Naive thymus-derived CD4-positive, alpha-beta T cell (primary cell): ENCODE results near the gene KCNQ1OT1. TPM values are rescaled to one million over a fixed set of nuclear protein-coding genes. Genes with fewer than 3 reads are reported as not detected.

Source experiments
- ATAC-seq: fragments of 150-1000 bp; cut with Tn5 transposase; 2 replicates; pipeline ENCODE4 v1.10.0; 2021; ENCODE audit warnings: mild to moderate bottlenecking, moderate library complexity
- CTCF ChIA-PET: fragments of 350-600 bp; sonication (Branson Sonifier 250); formaldehyde crosslinking; loops from one replicate; lab custom pipeline; 2021; ENCODE audit warnings: antibody characterized with exemption; lab: Charles Lee
- POLR2A ChIA-PET: fragments of 350-600 bp; sonication (Branson Sonifier 250); formaldehyde crosslinking; loops from one replicate; lab custom pipeline; 2021; ENCODE audit warnings: antibody characterized with exemption, inconsistent platforms; lab: Charles Lee
- DNase-seq, 9 donors: peaks; one replicate each; pipeline versions ENCODE4 v3.0.0 to v3.0.0-alpha.2; 2020 to 2022; ENCODE audit warnings: mixed read lengths in 1 of 9
- H3K27ac ChIP-seq: one replicate; pipeline ENCODE4 v1.7.0; 2013; ENCODE audit warnings: mild to moderate bottlenecking, low read depth, low read length, moderate library complexity
- H3K27me3 ChIP-seq, 2 donors: one replicate each; pipeline ENCODE4 v1.7.0; 2013; ENCODE audit warnings: low read length in 2 of 2, mild to moderate bottlenecking in 2 of 2, moderate library complexity in 2 of 2; ENCODE audit not compliant: control insufficient read depth in 2 of 2, insufficient read depth in 2 of 2
- H3K36me3 ChIP-seq, 3 experiments: 1 replicate in 2 of 3; 2 replicates in 1 of 3; pipeline ENCODE4 v1.7.0; 2013; ENCODE audit warnings: low read length in 3 of 3, mild to moderate bottlenecking in 3 of 3, moderate library complexity in 1 of 3; ENCODE audit not compliant: insufficient read depth in 3 of 3, control insufficient read depth in 2 of 3
- H3K4me1 ChIP-seq, 2 donors: one replicate each; pipeline ENCODE4 v1.7.0; 2013; ENCODE audit warnings: low read length in 2 of 2, mild to moderate bottlenecking in 2 of 2, moderate library complexity in 1 of 2; ENCODE audit not compliant: control insufficient read depth in 2 of 2, insufficient read depth in 2 of 2
- H3K4me3 ChIP-seq: 2 replicates; pipeline ENCODE4 v1.7.0; 2013; ENCODE audit warnings: mild to moderate bottlenecking, low read length
- H3K9me3 ChIP-seq, 3 experiments: 1 replicate in 2 of 3; 2 replicates in 1 of 3; pipeline ENCODE4 v1.7.0; 2013; ENCODE audit warnings: low read length in 3 of 3; ENCODE audit not compliant: control insufficient read depth in 2 of 3
- H3K27ac Mint-ChIP-seq, 9 donors: one replicate each; pipeline ENCODE4 v1.8.0; 2020 to 2022; ENCODE audit warnings: mixed read lengths in 9 of 9, mild to moderate bottlenecking in 8 of 9, moderate library complexity in 5 of 9, inconsistent platforms in 2 of 9
- H3K27me3 Mint-ChIP-seq, 5 donors: one replicate each; pipeline ENCODE4 v1.8.0; 2021 to 2022; ENCODE audit warnings: mixed read lengths in 5 of 5, mild to moderate bottlenecking in 1 of 5
- H3K36me3 Mint-ChIP-seq, 5 donors: one replicate each; pipeline ENCODE4 v1.8.0; 2020 to 2022; ENCODE audit warnings: mixed read lengths in 5 of 5, mild to moderate bottlenecking in 3 of 5, inconsistent platforms in 1 of 5
- H3K4me1 Mint-ChIP-seq, 7 donors: one replicate each; pipeline ENCODE4 v1.8.0; 2020 to 2022; ENCODE audit warnings: mixed read lengths in 7 of 7, mild to moderate bottlenecking in 3 of 7, inconsistent platforms in 1 of 7
- H3K4me3 Mint-ChIP-seq, 10 donors: one replicate each; pipeline ENCODE4 v1.8.0; 2020 to 2022; ENCODE audit warnings: mild to moderate bottlenecking in 10 of 10, mixed read lengths in 10 of 10, moderate library complexity in 6 of 10, inconsistent platforms in 2 of 10
- H3K9me3 Mint-ChIP-seq, 11 donors: one replicate each; pipeline ENCODE4 v1.8.0; 2020 to 2022; ENCODE audit warnings: mixed read lengths in 11 of 11, mild to moderate bottlenecking in 4 of 11, inconsistent platforms in 1 of 11, moderate library complexity in 1 of 11
- intact Hi-C, 2 donors: fragments of 100-400 bp; cut with micrococcal nuclease; formaldehyde crosslinking; loops; one replicate each; pipeline ENCODE4 v1.15.1; 2023
- polyA plus RNA-seq, 2 donors: library from polyadenylated mRNA; unstranded; fragments of 300-500 nt; fragmentation: Illumina TruSeq; gene quantifications; one replicate each; pipeline ENCODE4 v1.2.3, GENCODE V29; 2021
- total RNA-seq, 6 experiments: library from RNA in 5 of 6; stranded (reverse) in 5 of 6; gene quantifications; 1 replicate in 5 of 6; 2 replicates in 1 of 6; pipeline ENCODE4 v1.2.3 and lab custom pipeline; 2021 to 2026

KCNQ1OT1 gene
- total and polyA plus RNA-seq, 7 experiments from 2014 or later, result 0.07 to 0.56 (median 0.19) TPM

DNA sequence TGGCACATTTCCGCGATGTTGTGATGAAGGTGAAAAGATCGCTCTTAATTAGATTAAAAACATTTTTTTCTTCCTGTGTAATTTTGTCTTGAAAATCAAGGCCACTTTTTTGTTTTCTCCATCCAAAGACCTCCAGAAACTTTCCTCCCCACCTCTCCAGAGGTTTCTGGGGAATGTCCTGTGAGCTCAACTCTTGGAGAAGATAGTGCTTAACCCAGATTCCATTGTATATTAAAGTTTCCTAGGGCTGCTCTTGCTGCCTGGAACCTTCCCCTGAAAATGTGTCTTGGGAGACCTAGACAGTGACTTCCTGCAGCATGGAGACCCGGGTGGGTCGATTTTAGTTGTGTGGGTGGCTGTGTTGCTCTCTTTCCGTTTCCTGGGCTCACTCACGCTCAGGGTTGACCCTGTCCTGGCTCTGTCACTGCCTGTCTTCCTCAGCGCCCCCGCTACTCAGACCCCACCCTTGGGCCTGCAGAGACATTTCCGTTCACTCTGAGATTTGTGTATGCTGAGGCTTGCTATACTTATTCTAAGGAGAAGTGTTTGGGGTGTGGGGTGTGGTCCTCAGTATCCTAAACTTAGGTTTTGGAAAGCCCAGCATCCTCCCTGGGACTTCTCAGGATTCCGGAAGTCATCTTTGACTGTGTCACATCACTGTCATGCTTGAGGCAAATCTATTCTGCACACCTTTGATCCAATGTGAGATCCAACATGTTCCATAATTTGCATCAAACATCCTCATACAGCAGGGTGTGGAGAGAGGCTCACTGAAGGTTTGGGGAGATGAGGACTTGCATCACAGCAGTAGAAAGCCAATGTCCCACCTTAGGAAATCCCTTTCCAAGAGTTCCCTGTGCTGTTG is 47.2 kb downstream of the KCNQ1OT1 start:
- no peak for ATAC-seq
- H3K4me3 ChIP-seq, result no peak overlapping the region
- no peak overlapping the region for H3K27ac ChIP-seq
- H3K36me3 ChIP-seq, result peaks cover 0 to 14% (median 0%) of the 10 kb centered on the region in 3 experiments
- no peaks in the 10 kb centered on the region for H3K4me1 ChIP-seq
- peaks cover 5 to 18% (median 8%) of the 10 kb centered on the region in 3 experiments for H3K9me3 ChIP-seq
- CTCF ChIA-PET, result no interaction called here
- peaks cover 0 to 15% (median 4%) of the 10 kb centered on the region in 7 donors for H3K4me1 Mint-ChIP-seq
- no peak for DNase-seq
- POLR2A ChIA-PET, result no interaction called here
- H3K4me3 Mint-ChIP-seq, result no peak overlapping the region
- no peaks in the 10 kb centered on the region for H3K27me3 ChIP-seq
- peaks cover 8 to 40% (median 26%) of the 10 kb centered on the region in 11 donors for H3K9me3 Mint-ChIP-seq
- H3K27me3 Mint-ChIP-seq, result no peaks in the 10 kb centered on the region
- intact Hi-C loops, result no loop called here
- no peak overlapping the region for H3K27ac Mint-ChIP-seq
- peaks cover 15 to 79% (median 59%) of the 10 kb centered on the region in 5 donors for H3K36me3 Mint-ChIP-seq

DNA sequence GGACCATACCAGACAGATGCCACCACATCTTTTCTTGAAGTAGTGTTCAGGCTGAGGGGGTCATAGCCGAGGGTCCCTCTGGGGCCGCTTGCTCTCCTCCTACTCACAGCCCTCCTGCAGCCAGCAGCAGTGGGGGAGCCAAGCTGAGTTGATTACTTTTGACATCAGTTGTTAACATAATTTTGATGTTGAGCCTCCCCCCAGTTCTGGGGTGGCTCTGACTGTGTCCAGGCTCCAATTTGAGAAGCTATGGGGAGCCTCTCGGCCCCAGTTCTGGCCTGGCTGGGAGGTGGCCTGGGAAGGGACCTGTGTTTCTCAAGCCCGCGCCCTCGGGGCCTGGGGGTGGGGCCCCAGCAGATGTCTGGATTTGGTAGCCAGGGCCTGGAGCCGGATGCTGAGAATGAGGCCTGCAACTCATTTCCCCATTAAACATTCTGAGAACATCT is 47.9 kb downstream of the KCNQ1OT1 start:
- intact Hi-C loops, result no loop called here
- Histone ChIP-seq H3K4me1 (no peaks in the 10 kb centered on the region), H3K27me3 (no peaks in the 10 kb centered on the region), H3K27ac (no peak overlapping the region), H3K9me3 (peaks cover 5 to 19% (median 8%) of the 10 kb centered on the region in 3 experiments), H3K4me3 (no peak overlapping the region), H3K36me3 (peaks cover 0 to 14% (median 0%) of the 10 kb centered on the region in 3 experiments)
- CTCF ChIA-PET, result no interaction called here
- POLR2A ChIA-PET, result no interaction called here
- Mint-ChIP-seq H3K9me3 (peaks cover 15 to 47% (median 32%) of the 10 kb centered on the region in 11 donors), H3K4me3 (no peak overlapping the region), H3K36me3 (peaks cover 17 to 79% (median 60%) of the 10 kb centered on the region in 5 donors), H3K27ac (no peak overlapping the region), H3K27me3 (no peaks in the 10 kb centered on the region), H3K4me1 (peaks cover 0 to 15% (median 9%) of the 10 kb centered on the region in 7 donors)
- ATAC-seq (no peak), DNase-seq (no peak)

DNA sequence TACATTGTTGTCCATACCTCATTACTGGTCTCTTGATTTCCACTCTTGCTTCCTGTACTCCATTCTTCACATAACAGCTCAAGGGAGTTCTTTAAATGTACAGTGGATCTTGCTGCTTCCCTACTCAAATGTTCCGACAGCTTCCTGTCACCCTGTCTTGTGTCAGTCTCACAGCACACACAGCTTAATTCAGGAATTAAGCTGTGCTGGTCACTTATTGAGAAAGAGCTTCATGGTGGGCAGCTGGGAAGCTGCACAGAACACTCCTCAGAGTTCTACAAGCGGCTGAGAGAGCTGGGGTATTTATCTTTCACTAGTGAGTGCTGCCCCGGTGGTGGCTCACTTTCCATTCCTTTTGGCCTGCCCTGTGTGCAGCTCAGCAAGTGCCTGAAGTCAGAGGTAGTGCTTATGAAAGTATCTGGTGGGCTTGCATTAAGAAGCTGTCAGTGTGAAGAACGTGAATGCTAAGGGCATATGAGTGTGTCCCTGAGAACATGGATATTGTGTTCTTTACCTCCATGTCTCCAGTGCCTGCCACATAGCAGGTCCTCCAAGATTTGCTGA is 48.7 kb downstream of the KCNQ1OT1 start:
- intact Hi-C loops, result no loop called here
- no peak overlapping the region for H3K4me3 Mint-ChIP-seq
- ATAC-seq, result no peak
- H3K4me1 Mint-ChIP-seq, result peaks cover 0 to 10% (median 6%) of the 10 kb centered on the region in 7 donors
- DNase-seq, result no peak
- Histone ChIP-seq H3K27me3 (no peaks in the 10 kb centered on the region), H3K27ac (no peak overlapping the region), H3K4me3 (no peak overlapping the region), H3K4me1 (no peaks in the 10 kb centered on the region), H3K36me3 (peaks cover 0 to 21% (median 0%) of the 10 kb centered on the region in 3 experiments), H3K9me3 (peaks cover 5 to 26% (median 8%) of the 10 kb centered on the region in 3 experiments)
- CTCF ChIA-PET, result no interaction called here
- H3K36me3 Mint-ChIP-seq, result peaks cover 17 to 79% (median 60%) of the 10 kb centered on the region in 5 donors
- no peak overlapping the region for H3K27ac Mint-ChIP-seq
- no peaks in the 10 kb centered on the region for H3K27me3 Mint-ChIP-seq
- POLR2A ChIA-PET, result no interaction called here
- H3K9me3 Mint-ChIP-seq, result peaks cover 15 to 55% (median 35%) of the 10 kb centered on the region in 11 donors

DNA sequence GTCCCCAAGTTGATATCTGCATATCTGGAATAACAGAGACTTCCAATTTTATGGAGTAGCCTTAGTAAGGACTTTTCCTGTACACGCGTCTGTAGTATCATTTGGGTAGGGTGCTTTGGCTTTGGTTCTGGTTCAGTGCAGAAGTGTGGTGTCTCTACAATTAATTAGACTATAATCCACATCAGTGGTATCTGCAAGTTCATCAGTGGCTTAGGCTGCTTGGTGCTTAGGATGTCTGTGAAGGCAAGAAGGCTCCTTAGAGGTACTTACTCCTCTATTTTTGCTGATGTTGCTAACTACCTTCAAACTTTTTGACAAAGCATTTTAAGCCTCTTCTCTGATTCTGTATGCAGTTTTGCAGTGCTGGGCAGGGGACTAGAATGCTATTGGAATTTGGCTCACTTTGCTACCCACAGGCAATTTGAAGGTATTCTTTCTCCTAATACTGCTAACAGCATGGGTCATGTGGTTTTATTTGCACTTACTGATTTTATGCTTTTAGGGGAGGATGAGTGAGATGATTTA is 49.4 kb downstream of the KCNQ1OT1 start:
- peaks cover 15 to 62% (median 37%) of the 10 kb centered on the region in 11 donors for H3K9me3 Mint-ChIP-seq
- no peak overlapping the region for H3K4me3 ChIP-seq
- H3K27me3 Mint-ChIP-seq, result no peaks in the 10 kb centered on the region
- peaks cover 0 to 22% (median 0%) of the 10 kb centered on the region in 3 experiments for H3K36me3 ChIP-seq
- POLR2A ChIA-PET, result no interaction called here
- H3K36me3 Mint-ChIP-seq, result peaks cover 17 to 82% (median 61%) of the 10 kb centered on the region in 5 donors
- H3K9me3 ChIP-seq, result peaks cover 5 to 32% (median 13%) of the 10 kb centered on the region in 3 experiments
- H3K27me3 ChIP-seq, result no peaks in the 10 kb centered on the region
- no peak for ATAC-seq
- H3K27ac ChIP-seq, result no peak overlapping the region
- H3K27ac Mint-ChIP-seq, result no peak overlapping the region
- CTCF ChIA-PET, result no interaction called here
- intact Hi-C loops, result no loop called here
- no peak for DNase-seq
- no peaks in the 10 kb centered on the region for H3K4me1 ChIP-seq
- no peak overlapping the region for H3K4me3 Mint-ChIP-seq
- peaks cover 0 to 10% (median 4%) of the 10 kb centered on the region in 7 donors for H3K4me1 Mint-ChIP-seq

DNA sequence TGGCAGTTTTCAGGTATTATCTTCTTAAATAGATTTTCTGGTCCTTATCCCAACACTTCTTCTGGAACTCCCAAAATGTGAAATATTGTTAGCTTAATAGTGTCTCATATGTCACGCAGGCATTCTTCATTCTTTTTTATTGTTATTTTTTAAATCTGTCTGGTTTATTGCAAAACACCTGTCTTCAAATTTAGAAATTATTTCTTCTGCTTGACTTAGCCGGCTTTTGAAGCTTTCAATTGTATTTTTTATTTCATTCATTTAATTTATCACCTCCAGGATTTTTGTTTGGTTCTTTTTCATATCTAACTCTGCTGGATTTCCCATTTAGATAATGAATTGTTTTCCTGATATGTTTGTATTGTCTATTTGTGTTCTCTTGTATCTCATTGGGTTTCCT is 49.9 kb downstream of the KCNQ1OT1 start:
- Mint-ChIP-seq H3K36me3 (peaks cover 17 to 80% (median 61%) of the 10 kb centered on the region in 5 donors), H3K27ac (no peak overlapping the region), H3K27me3 (no peaks in the 10 kb centered on the region), H3K4me1 (peaks cover 0 to 10% (median 4%) of the 10 kb centered on the region in 7 donors), H3K4me3 (no peak overlapping the region), H3K9me3 (peaks cover 15 to 67% (median 39%) of the 10 kb centered on the region in 11 donors)
- peaks cover 0 to 22% (median 0%) of the 10 kb centered on the region in 3 experiments for H3K36me3 ChIP-seq
- intact Hi-C loops, result no loop called here
- ChIA-PET CTCF (no interaction called here), POLR2A (no interaction called here)
- H3K4me3 ChIP-seq, result no peak overlapping the region
- H3K27me3 ChIP-seq, result no peaks in the 10 kb centered on the region
- H3K9me3 ChIP-seq, result peaks cover 5 to 35% (median 16%) of the 10 kb centered on the region in 3 experiments
- H3K4me1 ChIP-seq, result no peaks in the 10 kb centered on the region
- DNase-seq (no peak), ATAC-seq (no peak)
- no peak overlapping the region for H3K27ac ChIP-seq

DNA sequence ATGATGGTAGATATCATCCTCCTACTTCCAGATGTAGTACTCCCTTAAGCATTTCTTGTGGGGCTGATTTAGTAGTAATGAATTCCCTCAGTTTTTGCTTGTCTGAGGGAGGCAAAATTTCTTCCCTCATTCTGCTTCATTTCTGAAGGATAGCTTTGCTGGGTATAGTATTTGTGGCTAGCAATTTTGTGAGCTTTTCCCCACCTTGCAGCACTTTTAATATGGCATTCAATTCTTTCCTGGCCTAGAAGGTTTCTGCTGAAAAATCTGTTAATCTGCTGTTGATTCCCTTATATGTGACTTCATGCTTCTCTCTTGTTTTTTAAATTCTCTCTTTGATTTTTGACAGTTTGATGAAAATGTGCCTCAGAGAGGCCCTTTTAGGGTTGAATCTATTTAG is 50.4 kb downstream of the KCNQ1OT1 start:
- no peak for DNase-seq
- POLR2A ChIA-PET, result no interaction called here
- Mint-ChIP-seq H3K36me3 (peaks cover 20 to 80% (median 60%) of the 10 kb centered on the region in 5 donors), H3K27ac (no peak overlapping the region), H3K27me3 (no peaks in the 10 kb centered on the region), H3K9me3 (peaks cover 15 to 72% (median 42%) of the 10 kb centered on the region in 11 donors), H3K4me3 (no peak overlapping the region), H3K4me1 (peaks cover 0 to 10% (median 0%) of the 10 kb centered on the region in 7 donors)
- no peak for ATAC-seq
- Histone ChIP-seq H3K36me3 (peaks cover 0 to 22% (median 0%) of the 10 kb centered on the region in 3 experiments), H3K4me3 (no peak overlapping the region), H3K4me1 (no peaks in the 10 kb centered on the region), H3K9me3 (peaks cover 5 to 40% (median 20%) of the 10 kb centered on the region in 3 experiments), H3K27me3 (no peaks in the 10 kb centered on the region), H3K27ac (no peak overlapping the region)
- CTCF ChIA-PET, result no interaction called here
- intact Hi-C loops, result no loop called here
